GM12878 (cell line): ENCODE measurements around the gene IL17RA. TPM values are rescaled to one million over a fixed set of nuclear protein-coding genes. Genes with fewer than 3 reads are reported as not detected.

Experiments
- ATAC-seq: fragments of 200-7000 bp; cut with Tn5 transposase; 3 replicates; pipeline ENCODE4 v1.9.1; 2020; ENCODE audit warnings: mild to moderate bottlenecking, moderate library complexity
- BruUV-seq: library from RNA; stranded (reverse); fragments of 400-500 nt; replicated peaks from 2 replicates; lab custom pipeline; 2021; lab: Mats Ljungman, UMichigan
- CTCF ChIA-PET: fragments of 300-600 bp; sonication (Branson Sonifier 250); formaldehyde crosslinking; extraction: SDS; loops from one replicate; lab custom pipeline; 2021; ENCODE audit warnings: inconsistent platforms; lab: Yijun Ruan, JAX
- POLR2A ChIA-PET: fragments of 350-600 bp; formaldehyde crosslinking; extraction: SDS; loops from one replicate; lab custom pipeline; 2021; ENCODE audit warnings: inconsistent platforms; lab: Charles Lee
- RAD21 ChIA-PET: fragments of 300-600 bp; sonication (Branson Sonifier 250); formaldehyde crosslinking; loops from one replicate; lab custom pipeline; 2023; ENCODE audit warnings: antibody characterized with exemption; ENCODE audit not compliant: unreplicated experiment; lab: Charles Lee
- SMC1A ChIA-PET: fragments of 300-600 bp; sonication (Branson Sonifier 250); formaldehyde crosslinking; loops from one replicate; lab custom pipeline; 2023; ENCODE audit not compliant: unreplicated experiment, uncharacterized antibody; lab: Charles Lee
- DNase-seq: peaks from one replicate; pipeline ENCODE4 v3.0.0-alpha.2; 2011; ENCODE audit warnings: low read depth, low spot score
- FAIRE-seq: peaks from 3 replicates; lab custom pipeline; 2011; peaks lifted over from hg19 to GRCh38; lab: Jason Lieb, UNC
- H2AFZ ChIP-seq: 2 replicates; pipeline ENCODE4 v1.6.0; 2011; ENCODE audit warnings: low read depth, low read length, control low read depth; ENCODE audit not compliant: control insufficient read depth
- H3K27ac ChIP-seq: 2 replicates; pipeline ENCODE4 v1.5.1; 2011; ENCODE audit warnings: control low read depth; ENCODE audit not compliant: control insufficient read depth, insufficient read depth
- H3K27me3 ChIP-seq, 2 experiments: replicated peaks in 1 of 2; 2 replicates each; pipeline versions ENCODE4 v1.6.0 to v1.6.1; 2011; ENCODE audit warnings: low read length in 1 of 2; ENCODE audit not compliant: control insufficient read depth in 2 of 2, insufficient read depth in 2 of 2
- H3K36me3 ChIP-seq, 2 experiments: 2 replicates each; pipeline ENCODE4 v1.5.1; 2011; ENCODE audit warnings: low read length in 1 of 2; ENCODE audit not compliant: control insufficient read depth in 2 of 2, insufficient read depth in 2 of 2
- H3K4me1 ChIP-seq: 2 replicates; pipeline ENCODE4 v1.6.1; 2011; ENCODE audit warnings: mild to moderate bottlenecking, low read length, moderate library complexity, mixed read lengths; ENCODE audit not compliant: control insufficient read depth, insufficient read depth
- H3K4me2 ChIP-seq: 2 replicates; pipeline ENCODE4 v1.6.0; 2011; ENCODE audit warnings: control low read depth; ENCODE audit not compliant: control insufficient read depth, insufficient read depth
- H3K4me3 ChIP-seq: fragments of 200-600 bp; sonication (generic); 2 replicates; pipeline ENCODE4 v1.5.1; 2016
- H3K79me2 ChIP-seq: 2 replicates; pipeline ENCODE4 v1.6.0; 2011; ENCODE audit warnings: low read length; ENCODE audit not compliant: control insufficient read depth, insufficient read depth
- H3K9ac ChIP-seq: 2 replicates; pipeline ENCODE4 v1.8.0; 2011; ENCODE audit warnings: low read length, control low read depth, mixed read lengths; ENCODE audit not compliant: control insufficient read depth, insufficient read depth
- H3K9me3 ChIP-seq: replicated peaks from 3 replicates; pipeline ENCODE4 v1.5.1; 2011; ENCODE audit warnings: mild to moderate bottlenecking, low read length; ENCODE audit not compliant: control insufficient read depth, insufficient read depth
- H4K20me1 ChIP-seq: 2 replicates; pipeline ENCODE4 v1.6.0; 2011; ENCODE audit not compliant: control insufficient read depth, insufficient read depth
- BCL11A ChIP-seq: IDR thresholded peaks from 2 replicates; pipeline ENCODE4 v1.6.1; 2011; ENCODE audit warnings: low read depth, low read length
- CHD2 ChIP-seq: IDR thresholded peaks from 2 replicates; pipeline ENCODE4 v1.6.1; 2011; ENCODE audit warnings: low read depth, low read length, improper control_type of control experiment, borderline replicate concordance
- IRF3 ChIP-seq: fragments of 450-650 bp; IDR thresholded peaks from 2 replicates; pipeline ENCODE4 v1.6.1; 2014; ENCODE audit warnings: mild to moderate bottlenecking
- IRF4 ChIP-seq: IDR thresholded peaks from 2 replicates; pipeline ENCODE4 v1.6.1; 2011; ENCODE audit warnings: low read depth, low read length
- SMARCA5 ChIP-seq: fragments of 450-650 bp; IDR thresholded peaks from 2 replicates; pipeline ENCODE4 v1.6.1; 2017; ENCODE audit warnings: mild to moderate bottlenecking
- TAF1 ChIP-seq: IDR thresholded peaks from 2 replicates; pipeline ENCODE4 v1.6.1; 2011; ENCODE audit warnings: mild to moderate bottlenecking, low read depth, low read length, borderline replicate concordance
- USF1 ChIP-seq: IDR thresholded peaks from 2 replicates; pipeline ENCODE4 v1.6.1; 2011; ENCODE audit warnings: borderline replicate concordance, low read depth, mild to moderate bottlenecking, moderate library complexity, mixed read lengths, low read length; ENCODE audit not compliant: insufficient read depth; ENCODE audit errors: extremely low read length
- USF2 ChIP-seq: IDR thresholded peaks from 2 replicates; pipeline ENCODE4 v1.6.1; 2011; ENCODE audit warnings: low read depth, low read length, improper control_type of control experiment, borderline replicate concordance
- ZBTB4 ChIP-seq: fragments of 450-650 bp; formaldehyde crosslinking; IDR thresholded peaks from 2 replicates; pipeline ENCODE4 v1.4.0; 2022; ENCODE audit warnings: mild to moderate bottlenecking, moderate library complexity
- ZNF207 ChIP-seq: fragments of 450-650 bp; IDR thresholded peaks from 2 replicates; pipeline ENCODE4 v1.6.1; 2014; ENCODE audit warnings: antibody characterized with exemption, mild to moderate bottlenecking, borderline replicate concordance
- ZNF24 ChIP-seq: fragments of 450-650 bp; IDR thresholded peaks from 2 replicates; pipeline ENCODE4 v1.6.1; 2017; ENCODE audit warnings: antibody characterized with exemption, mild to moderate bottlenecking
- whole genome bisulfite sequencing: methylation state at CpG from one replicate; pipeline ENCODE4 v1.1.6; 2016; ENCODE audit warnings: low lambda C conversion rate; ENCODE audit not compliant: insufficient replicate concordance, insufficient coverage; ENCODE audit errors: missing lambda C conversion rate; 5-methylcytosine and 5-hydroxymethylcytosine counted together
- in situ Hi-C: fragments of 300-500 bp; cut with MboI; formaldehyde crosslinking; loops from 9 replicates; pipeline ENCODE4 v1.14.3; 2018; ENCODE audit warnings: mixed read lengths
- intact Hi-C: fragments of 100-400 bp; cut with micrococcal nuclease; formaldehyde crosslinking; loops from one replicate; pipeline ENCODE4 v1.14.2; 2022; ENCODE audit not compliant: unreplicated experiment
- polyA plus RNA-seq, 11 experiments: library from polyadenylated mRNA; depleted of rRNA in 4 of 11; unstranded in 6 of 11; stranded (reverse) in 5 of 11; fragments of >200 nt; fragmentation: Nextera tagmentation in 4 of 11; fragmentation: Illumina TruSeq in 1 of 11; extraction: Ambion mirVana in 4 of 11; extraction: Trizol in 1 of 11; gene quantifications; 1 replicate in 1 of 11; 2 replicates in 10 of 11; pipeline versions ENCODE4 v1.2.1 to v1.2.3, GENCODE V29; 2011 to 2016; ENCODE audit warnings: inconsistent platforms in 2 of 11, missing spikeins in 2 of 11, low read depth in 1 of 11
- total RNA-seq, 4 experiments: library from RNA; depleted of rRNA in 3 of 4; stranded (reverse); fragments of >200 nt in 3 of 4; fragmentation: Illumina TruSeq in 1 of 4; extraction: Trizol in 1 of 4; gene quantifications; 2 replicates each; pipeline versions ENCODE4 v1.2.1 to v1.2.3, GENCODE V29; 2013 to 2021
- TF ChIP-seq, protein P1 (sequence below): fragments of 450-650 bp; IDR thresholded peaks from 2 replicates; pipeline ENCODE4 v1.6.1; 2017; ENCODE audit warnings: antibody characterized with exemption, mild to moderate bottlenecking, moderate library complexity
- TF ChIP-seq, protein P2 (sequence below): IDR thresholded peaks from 2 replicates; pipeline ENCODE4 v1.6.1; 2011; ENCODE audit warnings: mild to moderate bottlenecking, low read depth, low read length, moderate library complexity; ENCODE audit not compliant: insufficient replicate concordance

IL17RA gene
- total and polyA plus RNA-seq, 10 of the 15 experiments (the other 5 are each of a cell fraction or from before 2014, with no cell fraction given): 0.71 to 10.2 (median 4.2) TPM

GRCh38 chr22:17140022-17140421 is 55.2 kb downstream of the IL17RA start:
- Histone ChIP-seq H3K27ac (no peak overlapping the region), H3K4me1 (no peaks in the 10 kb centered on the region), H3K79me2 (no peaks in the 10 kb centered on the region), H3K4me3 (no peak overlapping the region), H3K9ac (no peak overlapping the region), H2AFZ (no peak overlapping the region), H3K9me3 (no peaks in the 10 kb centered on the region), H3K27me3 (no peaks in the 10 kb centered on the region), H3K36me3 (peaks cover 7 to 28% of the 10 kb centered on the region in 2 experiments; a peak in 3 of 4 replicates), H3K4me2 (no peak overlapping the region), H4K20me1 (no peaks in the 10 kb centered on the region)
- CTCF ChIA-PET: no interaction called here
- TF ChIP-seq ZBTB4: no peak
- no peak for TF ChIP-seq USF2
- TF ChIP-seq TAF1: no peak
- no peak for TF ChIP-seq IRF4
- TF ChIP-seq, protein P1, sequence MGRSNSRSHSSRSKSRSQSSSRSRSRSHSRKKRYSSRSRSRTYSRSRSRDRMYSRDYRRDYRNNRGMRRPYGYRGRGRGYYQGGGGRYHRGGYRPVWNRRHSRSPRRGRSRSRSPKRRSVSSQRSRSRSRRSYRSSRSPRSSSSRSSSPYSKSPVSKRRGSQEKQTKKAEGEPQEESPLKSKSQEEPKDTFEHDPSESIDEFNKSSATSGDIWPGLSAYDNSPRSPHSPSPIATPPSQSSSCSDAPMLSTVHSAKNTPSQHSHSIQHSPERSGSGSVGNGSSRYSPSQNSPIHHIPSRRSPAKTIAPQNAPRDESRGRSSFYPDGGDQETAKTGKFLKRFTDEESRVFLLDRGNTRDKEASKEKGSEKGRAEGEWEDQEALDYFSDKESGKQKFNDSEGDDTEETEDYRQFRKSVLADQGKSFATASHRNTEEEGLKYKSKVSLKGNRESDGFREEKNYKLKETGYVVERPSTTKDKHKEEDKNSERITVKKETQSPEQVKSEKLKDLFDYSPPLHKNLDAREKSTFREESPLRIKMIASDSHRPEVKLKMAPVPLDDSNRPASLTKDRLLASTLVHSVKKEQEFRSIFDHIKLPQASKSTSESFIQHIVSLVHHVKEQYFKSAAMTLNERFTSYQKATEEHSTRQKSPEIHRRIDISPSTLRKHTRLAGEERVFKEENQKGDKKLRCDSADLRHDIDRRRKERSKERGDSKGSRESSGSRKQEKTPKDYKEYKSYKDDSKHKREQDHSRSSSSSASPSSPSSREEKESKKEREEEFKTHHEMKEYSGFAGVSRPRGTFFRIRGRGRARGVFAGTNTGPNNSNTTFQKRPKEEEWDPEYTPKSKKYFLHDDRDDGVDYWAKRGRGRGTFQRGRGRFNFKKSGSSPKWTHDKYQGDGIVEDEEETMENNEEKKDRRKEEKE: no peak
- TF ChIP-seq BCL11A: no peak
- TF ChIP-seq, protein P2, sequence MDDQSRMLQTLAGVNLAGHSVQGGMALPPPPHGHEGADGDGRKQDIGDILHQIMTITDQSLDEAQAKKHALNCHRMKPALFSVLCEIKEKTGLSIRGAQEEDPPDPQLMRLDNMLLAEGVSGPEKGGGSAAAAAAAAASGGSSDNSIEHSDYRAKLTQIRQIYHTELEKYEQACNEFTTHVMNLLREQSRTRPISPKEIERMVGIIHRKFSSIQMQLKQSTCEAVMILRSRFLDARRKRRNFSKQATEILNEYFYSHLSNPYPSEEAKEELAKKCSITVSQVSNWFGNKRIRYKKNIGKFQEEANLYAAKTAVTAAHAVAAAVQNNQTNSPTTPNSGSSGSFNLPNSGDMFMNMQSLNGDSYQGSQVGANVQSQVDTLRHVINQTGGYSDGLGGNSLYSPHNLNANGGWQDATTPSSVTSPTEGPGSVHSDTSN: no peak
- no peak for TF ChIP-seq SMARCA5
- no peak for TF ChIP-seq CHD2
- TF ChIP-seq IRF3: no peak
- TF ChIP-seq ZNF207: no peak
- no peak for TF ChIP-seq ZNF24
- no peak for TF ChIP-seq USF1
- FAIRE-seq (no peak), ATAC-seq (no peak), DNase-seq (no peak)
- POLR2A ChIA-PET: no interaction called here
- SMC1A ChIA-PET: no interaction called here
- RAD21 ChIA-PET: interaction anchor here (0.6 kb wide), 1 partner anchor 77 kb away, joined by 4 read pairs; no protein-coding TSS in a partner anchor
- BruUV-seq: no TSS peak
- intact Hi-C loops (no loop called here), in situ Hi-C loops (no loop called here)
- 98% methylated on average over 8 of the region's 8 CpGs for WGBS
